Measurements from ENCODE around the gene TMEM41B. TPM values are rescaled to one million over a fixed set of nuclear protein-coding genes. Genes with fewer than 3 reads are reported as not detected.
A peak's percentile ranks its signal among the peaks of the same experiment; 100 is the strongest.
"Not testable (repeated sequence)": the region's sequence is repeated elsewhere in the genome, so short reads cannot be mapped to it uniquely, and the experiment has no call there.

The TMEM41B gene, protein sequence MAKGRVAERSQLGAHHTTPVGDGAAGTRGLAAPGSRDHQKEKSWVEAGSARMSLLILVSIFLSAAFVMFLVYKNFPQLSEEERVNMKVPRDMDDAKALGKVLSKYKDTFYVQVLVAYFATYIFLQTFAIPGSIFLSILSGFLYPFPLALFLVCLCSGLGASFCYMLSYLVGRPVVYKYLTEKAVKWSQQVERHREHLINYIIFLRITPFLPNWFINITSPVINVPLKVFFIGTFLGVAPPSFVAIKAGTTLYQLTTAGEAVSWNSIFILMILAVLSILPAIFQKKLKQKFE
- total RNA-seq: 10 to 100 TPM in 3 of 4 donors, 1 to 10 TPM in 1; 9.4 to 24.9 (median 15.5) TPM

DNA sequence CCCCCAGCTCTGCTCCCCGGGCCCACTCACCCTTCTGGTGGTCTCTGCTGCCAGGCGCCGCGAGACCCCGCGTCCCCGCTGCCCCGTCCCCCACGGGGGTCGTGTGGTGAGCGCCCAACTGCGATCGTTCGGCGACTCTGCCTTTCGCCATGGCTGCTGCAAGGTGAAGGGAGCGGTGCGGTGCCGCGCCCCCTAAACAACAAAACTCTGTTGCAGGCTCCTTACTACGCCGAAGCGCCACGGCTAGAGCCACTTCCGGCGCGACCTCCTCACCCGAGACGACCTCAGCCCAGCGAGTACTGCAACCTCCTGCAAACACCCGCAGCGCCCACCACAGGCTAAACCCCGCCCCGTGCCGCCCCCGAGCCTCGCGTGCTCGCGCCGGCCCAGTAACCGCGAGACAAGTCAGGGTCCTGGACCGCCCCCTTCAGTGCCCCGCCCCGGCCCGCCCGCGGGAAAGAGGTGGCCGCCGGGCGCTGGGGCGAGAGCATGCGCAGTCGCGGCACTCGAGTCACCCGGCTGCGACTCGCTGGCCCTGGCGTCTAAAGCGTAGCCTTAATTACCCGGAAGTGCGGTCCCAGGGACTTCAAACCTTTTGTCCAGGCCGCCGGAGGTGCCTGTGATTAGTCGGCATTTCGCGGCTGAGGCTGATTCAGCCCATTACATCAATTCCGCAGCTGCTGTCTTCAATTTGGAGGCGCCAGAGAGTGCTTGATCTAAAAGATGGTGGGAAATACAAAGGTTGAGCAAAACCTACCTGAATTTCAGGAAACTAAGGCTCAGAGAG is at the start of gene TMEM41B:
TMEM41B (minus strand) TSS at position 303 of the 787 bp plus-strand sequence; CDS start at position 151, 152 bp downstream.
- Histone ChIP-seq H3K4me3 (peak within 1 kb of the TSS; percentile 91 to 98 (median 96)), H3K27me3 (peaks cover 0 to 9% (median 0%) of the 10 kb centered on the region in 3 donors), H3K9me3 (no peaks in the 10 kb centered on the region), H3K4me1 (peaks cover 5 to 6% of the 10 kb centered on the region in 2 donors), H3K27ac (peak within 1 kb of the TSS; percentile 84 to 90 (median 86)), H3K36me3 (no peaks in the 10 kb centered on the region)
- DNase-seq: peak; percentile 95 to 97
- in situ Hi-C loops (cut with MboI; ENCODE audit: low sequenced_read_pairs in 4 of 4): loop anchor here in 1 of 4 donors (10.0 kb wide), 1 partner anchor 60 kb away; no protein-coding TSS in a partner anchor
- ATAC-seq: peak; percentile 95 to 96
- TF ChIP-seq, protein P1, sequence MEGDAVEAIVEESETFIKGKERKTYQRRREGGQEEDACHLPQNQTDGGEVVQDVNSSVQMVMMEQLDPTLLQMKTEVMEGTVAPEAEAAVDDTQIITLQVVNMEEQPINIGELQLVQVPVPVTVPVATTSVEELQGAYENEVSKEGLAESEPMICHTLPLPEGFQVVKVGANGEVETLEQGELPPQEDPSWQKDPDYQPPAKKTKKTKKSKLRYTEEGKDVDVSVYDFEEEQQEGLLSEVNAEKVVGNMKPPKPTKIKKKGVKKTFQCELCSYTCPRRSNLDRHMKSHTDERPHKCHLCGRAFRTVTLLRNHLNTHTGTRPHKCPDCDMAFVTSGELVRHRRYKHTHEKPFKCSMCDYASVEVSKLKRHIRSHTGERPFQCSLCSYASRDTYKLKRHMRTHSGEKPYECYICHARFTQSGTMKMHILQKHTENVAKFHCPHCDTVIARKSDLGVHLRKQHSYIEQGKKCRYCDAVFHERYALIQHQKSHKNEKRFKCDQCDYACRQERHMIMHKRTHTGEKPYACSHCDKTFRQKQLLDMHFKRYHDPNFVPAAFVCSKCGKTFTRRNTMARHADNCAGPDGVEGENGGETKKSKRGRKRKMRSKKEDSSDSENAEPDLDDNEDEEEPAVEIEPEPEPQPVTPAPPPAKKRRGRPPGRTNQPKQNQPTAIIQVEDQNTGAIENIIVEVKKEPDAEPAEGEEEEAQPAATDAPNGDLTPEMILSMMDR (IDR thresholded peaks at IDR 0.05 in 4 of 5, conservative IDR thresholded peaks at IDR 0.05 in 1 of 5): no peak
- peak; percentile 71 to 84 for TF ChIP-seq POLR2A (IDR thresholded peaks at IDR 0.05)
- intact Hi-C loops (cut with DNase I; ENCODE audit: low total_unique reads): loop anchor here (1.0 to 2.0 kb wide), 4 partner anchors 50 to 146 kb away; partner anchors contain the start of genes DENND5A, IPO7 and ZNF143

DNA sequence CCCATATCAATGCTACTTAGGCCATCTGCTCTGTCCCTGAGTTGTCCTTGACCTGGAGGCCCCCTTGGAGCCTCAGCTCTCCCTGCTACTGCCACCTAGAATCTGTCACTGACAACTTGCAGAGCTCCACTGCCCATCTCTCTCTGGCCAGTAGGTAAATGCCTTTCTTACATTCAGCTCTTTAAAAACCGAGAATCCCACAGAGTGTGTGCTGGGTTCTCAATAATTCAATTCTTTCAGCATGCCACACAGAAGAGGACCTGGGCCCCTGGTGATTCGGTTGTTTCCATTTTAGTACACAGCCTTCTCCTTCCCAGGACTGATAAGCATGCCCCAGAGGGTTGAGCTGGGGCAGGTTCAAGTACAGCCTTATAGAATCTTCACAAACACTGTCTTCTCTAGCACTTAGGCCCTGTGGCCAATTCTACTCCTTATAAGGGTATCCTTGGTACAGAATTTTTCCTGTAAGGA is 48.0 kb upstream of the TMEM41B start:
- H3K4me3 ChIP-seq: no peak overlapping the region
- DNase-seq (no peak), ATAC-seq (no peak)
- in situ Hi-C loops (cut with MboI; ENCODE audit: low sequenced_read_pairs in 4 of 4) (no loop called here), intact Hi-C loops (cut with DNase I; ENCODE audit: low total_unique reads) (no loop called here)
- H3K27me3 ChIP-seq: no peaks in the 10 kb centered on the region
- H3K9me3 ChIP-seq: no peaks in the 10 kb centered on the region
- peak overlapping the region in 3 of 4 donors; percentile 21 to 100 (median 99) for H3K27ac ChIP-seq
- H3K36me3 ChIP-seq: no peaks in the 10 kb centered on the region
- peaks cover 3 to 8% of the 10 kb centered on the region in 2 donors for H3K4me1 ChIP-seq
- TF ChIP-seq POLR2A (IDR thresholded peaks at IDR 0.05): no peak
- TF ChIP-seq, protein P1 (IDR thresholded peaks at IDR 0.05 in 4 of 5, conservative IDR thresholded peaks at IDR 0.05 in 1 of 5): no peak

DNA sequence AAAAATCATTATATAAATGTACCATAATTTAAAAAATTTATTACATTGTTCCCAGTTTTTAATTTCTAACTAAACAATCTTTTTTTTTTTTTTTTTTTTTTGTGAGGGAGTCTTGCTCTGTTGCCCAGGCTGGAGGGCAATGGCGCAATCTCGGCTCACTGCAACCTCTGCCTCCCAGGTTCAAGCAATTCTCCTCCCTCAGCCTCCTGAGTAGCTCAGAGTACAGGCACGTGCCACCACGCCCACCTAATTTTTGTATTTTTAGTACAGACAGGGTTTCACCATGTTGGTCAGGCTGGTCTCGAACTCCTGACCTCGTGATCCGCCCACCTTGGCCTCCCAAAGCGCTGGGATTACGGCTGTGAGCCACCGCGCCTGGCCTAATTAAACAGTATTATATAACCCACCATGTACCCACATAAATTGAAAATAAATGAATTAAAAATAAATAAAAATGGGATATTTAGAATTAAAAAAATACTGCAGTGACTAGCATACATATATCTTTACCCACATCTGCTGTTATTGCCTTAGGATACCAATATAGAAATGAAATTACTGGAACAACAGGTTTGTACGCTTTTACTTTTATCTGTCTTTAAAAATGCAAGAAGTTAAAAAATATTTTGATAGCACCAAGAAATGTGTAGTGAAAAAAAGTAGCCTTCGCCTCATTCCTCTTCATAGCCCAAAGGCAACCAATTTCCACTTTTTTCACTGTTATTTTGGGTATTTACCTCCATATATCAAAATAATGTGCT is 46.6 kb upstream of the TMEM41B start:
- intact Hi-C loops (cut with DNase I; ENCODE audit: low total_unique reads); H3K36me3 ChIP-seq; DNase-seq; ATAC-seq; H3K27me3 ChIP-seq; H3K27ac ChIP-seq; H3K4me1 ChIP-seq; H3K9me3 ChIP-seq; H3K4me3 ChIP-seq; in situ Hi-C loops (cut with MboI; ENCODE audit: low sequenced_read_pairs in 4 of 4): not testable (repeated sequence)

DNA sequence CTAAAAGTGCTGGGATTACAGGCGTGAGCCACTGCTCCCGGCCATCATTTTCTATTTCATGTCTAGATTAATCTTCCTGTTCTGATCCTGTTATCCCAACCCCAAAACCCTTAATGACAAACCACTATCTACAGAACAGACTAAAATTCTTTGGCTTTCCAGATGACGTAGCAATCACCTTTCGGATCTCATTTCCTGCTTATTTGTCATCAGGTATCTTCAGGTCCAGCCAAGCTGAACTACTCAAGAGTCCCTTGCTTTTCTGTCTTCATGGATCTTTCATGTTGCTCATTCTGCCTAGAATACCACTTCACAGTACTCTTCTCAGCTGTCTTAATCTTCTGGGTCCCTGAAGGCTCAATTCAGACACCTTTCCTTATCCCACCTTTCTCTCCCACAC is 42.6 kb upstream of the TMEM41B start:
- Histone ChIP-seq H3K27me3 (no peaks in the 10 kb centered on the region), H3K36me3 (no peaks in the 10 kb centered on the region), H3K27ac (no peak overlapping the region), H3K4me3 (no peak overlapping the region), H3K4me1 (no peaks in the 10 kb centered on the region), H3K9me3 (no peaks in the 10 kb centered on the region)
- intact Hi-C loops (cut with DNase I; ENCODE audit: low total_unique reads): no loop called here
- DNase-seq (no peak), ATAC-seq (no peak)
- in situ Hi-C loops (cut with MboI; ENCODE audit: low sequenced_read_pairs in 4 of 4): no loop called here
- TF ChIP-seq, protein P1 (IDR thresholded peaks at IDR 0.05 in 4 of 5, conservative IDR thresholded peaks at IDR 0.05 in 1 of 5): no peak
- TF ChIP-seq POLR2A (IDR thresholded peaks at IDR 0.05): no peak

All from gastrocnemius medialis (tissue), 4 donors.